ENCODE data around the gene MCF2L2.

Gene MCF2L2

GRCh38 chr3:183128709-183129108 is 299.7 kb downstream of the MCF2L2 start:
- TF ChIP-seq, protein P1, sequence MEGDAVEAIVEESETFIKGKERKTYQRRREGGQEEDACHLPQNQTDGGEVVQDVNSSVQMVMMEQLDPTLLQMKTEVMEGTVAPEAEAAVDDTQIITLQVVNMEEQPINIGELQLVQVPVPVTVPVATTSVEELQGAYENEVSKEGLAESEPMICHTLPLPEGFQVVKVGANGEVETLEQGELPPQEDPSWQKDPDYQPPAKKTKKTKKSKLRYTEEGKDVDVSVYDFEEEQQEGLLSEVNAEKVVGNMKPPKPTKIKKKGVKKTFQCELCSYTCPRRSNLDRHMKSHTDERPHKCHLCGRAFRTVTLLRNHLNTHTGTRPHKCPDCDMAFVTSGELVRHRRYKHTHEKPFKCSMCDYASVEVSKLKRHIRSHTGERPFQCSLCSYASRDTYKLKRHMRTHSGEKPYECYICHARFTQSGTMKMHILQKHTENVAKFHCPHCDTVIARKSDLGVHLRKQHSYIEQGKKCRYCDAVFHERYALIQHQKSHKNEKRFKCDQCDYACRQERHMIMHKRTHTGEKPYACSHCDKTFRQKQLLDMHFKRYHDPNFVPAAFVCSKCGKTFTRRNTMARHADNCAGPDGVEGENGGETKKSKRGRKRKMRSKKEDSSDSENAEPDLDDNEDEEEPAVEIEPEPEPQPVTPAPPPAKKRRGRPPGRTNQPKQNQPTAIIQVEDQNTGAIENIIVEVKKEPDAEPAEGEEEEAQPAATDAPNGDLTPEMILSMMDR (conservative IDR thresholded peaks at IDR 0.05; ENCODE audit: low read depth, low read length): no peak
- no peak overlapping the region for H3K4me3 ChIP-seq (IDR thresholded peaks at IDR 0.05; ENCODE audit: insufficient read depth, low read depth, low read length)
- no peak overlapping the region for H2AFZ ChIP-seq (ENCODE audit: low read depth)
- no peaks in the 10 kb centered on the region for H3K27me3 ChIP-seq (ENCODE audit: insufficient read depth, low read depth)
- no peak overlapping the region for H3K27ac ChIP-seq
- H3K79me2 ChIP-seq (ENCODE audit: insufficient read depth, low read depth): no peaks in the 10 kb centered on the region
- no peak overlapping the region for H3K9ac ChIP-seq
- H3K4me2 ChIP-seq: no peak overlapping the region
- no peaks in the 10 kb centered on the region for H4K20me1 ChIP-seq (ENCODE audit: insufficient read depth)
- no peaks in the 10 kb centered on the region for H3K36me3 ChIP-seq (ENCODE audit: insufficient read depth)
- no peaks in the 10 kb centered on the region for H3K4me1 ChIP-seq (ENCODE audit: low read depth, poor library complexity, severe bottlenecking)
